ENCODE data around the gene TMEM266. TPM values are rescaled to one million over a fixed set of nuclear protein-coding genes. Genes with fewer than 3 reads are reported as not detected.

The TMEM266 gene
- total RNA-seq, 2 experiments from 2014 or later = 0.14 TPM; not detected in 1

- Mint-ChIP-seq H3K4me3 (no peak overlapping the region), H3K36me3 (no peaks in the 10 kb centered on the region), H3K27me3 (peaks cover 3% of the 10 kb centered on the region), H3K27ac (no peak overlapping the region), H3K4me1 (ENCODE audit: low read depth) (peaks cover 7% of the 10 kb centered on the region), H3K9me3 (no peaks in the 10 kb centered on the region)
- intact Hi-C loops (cut with micrococcal nuclease) = no loop called here
- ChIA-PET CTCF (interaction anchor here (1.5 to 2.0 kb wide), 2 partner anchors 10 to 20 kb away, joined by 3 to 6 read pairs; no protein-coding TSS in a partner anchor), POLR2A (no interaction called here)
- no peak for DNase-seq
Measured at GRCh38 chr15:76158815-76159214, 99.0 kb downstream of the TMEM266 start.

GRCh38 chr15:76159282-76159681, 99.5 kb downstream of the TMEM266 start:
- Mint-ChIP-seq H3K4me1 (ENCODE audit: low read depth) (peaks cover 7% of the 10 kb centered on the region), H3K9me3 (no peaks in the 10 kb centered on the region), H3K27ac (no peak overlapping the region), H3K4me3 (no peak overlapping the region), H3K27me3 (peaks cover 3% of the 10 kb centered on the region), H3K36me3 (no peaks in the 10 kb centered on the region)
- POLR2A ChIA-PET = no interaction called here
- DNase-seq = no peak
- CTCF ChIA-PET = interaction anchor here (1.2 to 2.0 kb wide), 3 partner anchors 9 to 20 kb away, joined by 3 to 6 read pairs (median 3); no protein-coding TSS in a partner anchor
- intact Hi-C loops (cut with micrococcal nuclease) = no loop called here

GRCh38 chr15:76160426-76161152, 100.8 kb downstream of the TMEM266 start:
- Mint-ChIP-seq H3K27me3 (peaks cover 3% of the 10 kb centered on the region), H3K27ac (no peak overlapping the region), H3K36me3 (no peaks in the 10 kb centered on the region), H3K9me3 (no peaks in the 10 kb centered on the region), H3K4me3 (no peak overlapping the region), H3K4me1 (ENCODE audit: low read depth) (peaks cover 4% of the 10 kb centered on the region)
- intact Hi-C loops (cut with micrococcal nuclease) = no loop called here
- ChIA-PET POLR2A (no interaction called here), CTCF (interaction anchor here (1.1 to 1.2 kb wide), 2 partner anchors 10 to 30 kb away, joined by 3 read pairs; no protein-coding TSS in a partner anchor)
- no peak for DNase-seq

GRCh38 chr15:76161153-76162035, 101.6 kb downstream of the TMEM266 start:
- Mint-ChIP-seq H3K36me3 (no peaks in the 10 kb centered on the region), H3K9me3 (no peaks in the 10 kb centered on the region), H3K27ac (no peak overlapping the region), H3K4me3 (no peak overlapping the region), H3K27me3 (peaks cover 3% of the 10 kb centered on the region), H3K4me1 (ENCODE audit: low read depth) (no peaks in the 10 kb centered on the region)
- POLR2A ChIA-PET = no interaction called here
- CTCF ChIA-PET = interaction anchor here (1.1 kb wide), 2 partner anchors 13 to 29 kb away, joined by 3 to 4 read pairs; no protein-coding TSS in a partner anchor
- DNase-seq = no peak
- intact Hi-C loops (cut with micrococcal nuclease) = no loop called here

- Mint-ChIP-seq H3K4me3 (no peak overlapping the region), H3K36me3 (no peaks in the 10 kb centered on the region), H3K9me3 (no peaks in the 10 kb centered on the region), H3K27ac (no peak overlapping the region), H3K27me3 (peaks cover 3% of the 10 kb centered on the region), H3K4me1 (ENCODE audit: low read depth) (no peaks in the 10 kb centered on the region)
- ChIA-PET POLR2A (no interaction called here), CTCF (interaction anchor here (1.1 kb wide), 2 partner anchors 14 to 28 kb away, joined by 3 to 4 read pairs; no protein-coding TSS in a partner anchor)
- DNase-seq = no peak
- intact Hi-C loops (cut with micrococcal nuclease) = no loop called here
Measured at GRCh38 chr15:76162036-76162398, 102.2 kb downstream of the TMEM266 start.

GRCh38 chr15:76162784-76163456, 103.1 kb downstream of the TMEM266 start:
- CTCF ChIA-PET = interaction anchor here (1.2 kb wide), 1 partner anchor 12 kb away, joined by 3 read pairs; no protein-coding TSS in a partner anchor
- Mint-ChIP-seq H3K36me3 (no peaks in the 10 kb centered on the region), H3K9me3 (no peaks in the 10 kb centered on the region), H3K27ac (no peak overlapping the region), H3K27me3 (peaks cover 3% of the 10 kb centered on the region), H3K4me3 (no peak overlapping the region), H3K4me1 (ENCODE audit: low read depth) (no peaks in the 10 kb centered on the region)
- intact Hi-C loops (cut with micrococcal nuclease) = no loop called here
- DNase-seq = no peak
- POLR2A ChIA-PET = no interaction called here

- no peaks in the 10 kb centered on the region for H3K36me3 Mint-ChIP-seq
- intact Hi-C loops (cut with micrococcal nuclease) = no loop called here
- no peaks in the 10 kb centered on the region for H3K4me1 Mint-ChIP-seq (ENCODE audit: low read depth)
- no peak overlapping the region for H3K4me3 Mint-ChIP-seq
- H3K27me3 Mint-ChIP-seq = peaks cover 3% of the 10 kb centered on the region
- POLR2A ChIA-PET = no interaction called here
- CTCF ChIA-PET = interaction anchor here (0.8 to 1.2 kb wide), 2 partner anchors 13 to 24 kb away, joined by 3 read pairs; no protein-coding TSS in a partner anchor
- no peaks in the 10 kb centered on the region for H3K9me3 Mint-ChIP-seq
- H3K27ac Mint-ChIP-seq = no peak overlapping the region
- DNase-seq = no peak
Measured at GRCh38 chr15:76163457-76164295, 103.9 kb downstream of the TMEM266 start.

GRCh38 chr15:76164602-76165001, 104.8 kb downstream of the TMEM266 start:
- ChIA-PET POLR2A (no interaction called here), CTCF (no interaction called here)
- Mint-ChIP-seq H3K36me3 (no peaks in the 10 kb centered on the region), H3K27ac (no peak overlapping the region), H3K4me1 (ENCODE audit: low read depth) (no peaks in the 10 kb centered on the region), H3K27me3 (peaks cover 3% of the 10 kb centered on the region), H3K4me3 (no peak overlapping the region), H3K9me3 (no peaks in the 10 kb centered on the region)
- DNase-seq = no peak
- intact Hi-C loops (cut with micrococcal nuclease) = no loop called here

GRCh38 chr15:76165951-76166350, 106.2 kb downstream of the TMEM266 start:
- Mint-ChIP-seq H3K36me3 (no peaks in the 10 kb centered on the region), H3K4me3 (no peak overlapping the region), H3K27ac (no peak overlapping the region), H3K27me3 (no peaks in the 10 kb centered on the region), H3K9me3 (no peaks in the 10 kb centered on the region), H3K4me1 (ENCODE audit: low read depth) (no peaks in the 10 kb centered on the region)
- DNase-seq = no peak
- intact Hi-C loops (cut with micrococcal nuclease) = no loop called here
- ChIA-PET CTCF (no interaction called here), POLR2A (no interaction called here)

GRCh38 chr15:76168237-76168984, 108.6 kb downstream of the TMEM266 start:
- H3K9me3 Mint-ChIP-seq = no peaks in the 10 kb centered on the region
- POLR2A ChIA-PET = no interaction called here
- no peak overlapping the region for H3K27ac Mint-ChIP-seq
- H3K4me3 Mint-ChIP-seq = no peak overlapping the region
- intact Hi-C loops (cut with micrococcal nuclease) = no loop called here
- CTCF ChIA-PET = interaction anchor here (1.2 kb wide), 1 partner anchor 29 kb away, joined by 3 read pairs; no protein-coding TSS in a partner anchor
- no peak for DNase-seq
- no peaks in the 10 kb centered on the region for H3K4me1 Mint-ChIP-seq (ENCODE audit: low read depth)
- no peaks in the 10 kb centered on the region for H3K36me3 Mint-ChIP-seq
- no peaks in the 10 kb centered on the region for H3K27me3 Mint-ChIP-seq

GRCh38 chr15:76169018-76169417, 109.2 kb downstream of the TMEM266 start:
- Mint-ChIP-seq H3K27me3 (no peaks in the 10 kb centered on the region), H3K36me3 (no peaks in the 10 kb centered on the region), H3K4me3 (no peak overlapping the region), H3K9me3 (no peaks in the 10 kb centered on the region), H3K4me1 (ENCODE audit: low read depth) (no peaks in the 10 kb centered on the region), H3K27ac (no peak overlapping the region)
- ChIA-PET POLR2A (no interaction called here), CTCF (no interaction called here)
- no peak for DNase-seq
- intact Hi-C loops (cut with micrococcal nuclease) = no loop called here

All from activated CD4-positive, alpha-beta memory T cell treated with anti-CD3 and anti-CD28 coated beads for 36 hours (primary cell).